GM12892 (cell line): ENCODE data around the gene ANKS1B.

Experiments
- DNase-seq: peaks from one replicate; pipeline ENCODE4 v3.0.0; 2011; ENCODE audit not compliant: insufficient read length
- FAIRE-seq: peaks from 2 replicates; lab custom pipeline; 2011; peaks lifted over from hg19 to GRCh38; lab: Jason Lieb, UNC
- POLR2A ChIP-seq: IDR thresholded peaks from 2 replicates; pipeline ENCODE4 v1.6.1; 2011; ENCODE audit warnings: low read depth, low read length, control low read depth
- POLR2AphosphoS5 ChIP-seq: IDR thresholded peaks from 2 replicates; pipeline ENCODE4 v1.6.1; 2011; ENCODE audit warnings: low read depth, low read length, control low read depth
- TAF1 ChIP-seq: IDR thresholded peaks from 2 replicates; pipeline ENCODE4 v1.6.1; 2011; ENCODE audit warnings: low read depth, mild to moderate bottlenecking, control low read depth, low read length, borderline replicate concordance

ANKS1B gene

GRCh38 chr12:99093166-99093565 lies 891.6 kb downstream of the ANKS1B start:
- no peak for FAIRE-seq
- TF ChIP-seq TAF1: no peak
- DNase-seq: no peak

GRCh38 chr12:99092100-99092851 lies 892.5 kb downstream of the ANKS1B start:
- FAIRE-seq: no peak
- no peak for TF ChIP-seq POLR2A
- TF ChIP-seq TAF1: no peak
- no peak for TF ChIP-seq POLR2AphosphoS5
- no peak for DNase-seq

- no peak for TF ChIP-seq TAF1
- TF ChIP-seq POLR2AphosphoS5: no peak
- TF ChIP-seq POLR2A: no peak
- FAIRE-seq (no peak), DNase-seq (no peak)
Measured at GRCh38 chr12:99087278-99087677, 897.5 kb downstream of the ANKS1B start.

- DNase-seq: no peak
- TF ChIP-seq TAF1 (no peak), POLR2A (no peak), POLR2AphosphoS5 (no peak)
- no peak for FAIRE-seq
Measured at GRCh38 chr12:99079811-99080210, 904.9 kb downstream of the ANKS1B start.

GRCh38 chr12:99068993-99069747 lies 915.6 kb downstream of the ANKS1B start:
- DNase-seq (no peak), FAIRE-seq (no peak)
- TF ChIP-seq POLR2AphosphoS5 (no peak), TAF1 (no peak), POLR2A (no peak)

- TF ChIP-seq POLR2AphosphoS5: no peak
- DNase-seq (no peak), FAIRE-seq (no peak)
Measured at GRCh38 chr12:99067171-99067785, 917.5 kb downstream of the ANKS1B start.

- no peak for TF ChIP-seq POLR2AphosphoS5
- TF ChIP-seq POLR2A: no peak
- TF ChIP-seq TAF1: no peak
- FAIRE-seq: no peak
Measured at GRCh38 chr12:99066726-99067125, 918.0 kb downstream of the ANKS1B start.

GRCh38 chr12:99063182-99063581 lies 921.6 kb downstream of the ANKS1B start:
- no peak for FAIRE-seq
- no peak for DNase-seq

More at GRCh38 chr12:99066726-99067125, 918.0 kb downstream of the ANKS1B start:
- DNase-seq: no peak

GRCh38 chr12:99059824-99060511 lies 924.8 kb downstream of the ANKS1B start:
- FAIRE-seq: no peak
- TF ChIP-seq TAF1: no peak
- no peak for TF ChIP-seq POLR2A
- TF ChIP-seq POLR2AphosphoS5: no peak
- no peak for DNase-seq

More at GRCh38 chr12:99063182-99063581, 921.6 kb downstream of the ANKS1B start:
- TF ChIP-seq POLR2A (no peak), POLR2AphosphoS5 (no peak), TAF1 (no peak)

GRCh38 chr12:99057670-99058069 lies 927.1 kb downstream of the ANKS1B start:
- TF ChIP-seq TAF1 (no peak), POLR2AphosphoS5 (no peak), POLR2A (no peak)
- FAIRE-seq (no peak), DNase-seq (no peak)

GRCh38 chr12:99056186-99056585 lies 928.5 kb downstream of the ANKS1B start:
- TF ChIP-seq POLR2AphosphoS5: no peak
- no peak for TF ChIP-seq POLR2A
- no peak for TF ChIP-seq TAF1
- no peak for DNase-seq
- no peak for FAIRE-seq

GRCh38 chr12:99055299-99055698 lies 929.4 kb downstream of the ANKS1B start:
- DNase-seq: no peak
- FAIRE-seq: no peak
- TF ChIP-seq POLR2AphosphoS5 (no peak), POLR2A (no peak), TAF1 (no peak)

GRCh38 chr12:99054601-99055128 lies 930.1 kb downstream of the ANKS1B start:
- TF ChIP-seq TAF1 (no peak), POLR2AphosphoS5 (no peak)
- FAIRE-seq (no peak), DNase-seq (no peak)
